VCaP (cell line): ENCODE measurements around the gene PACS1.

ENCODE experiments used
- H3K27ac ChIP-seq: fragments of 450-650 bp; 2 replicates; pipeline ENCODE4 v1.5.1; 2017
- TF ChIP-seq, protein P1 (sequence below): fragments of 450-650 bp; conservative IDR thresholded peaks from 2 replicates; pipeline ENCODE4 v1.5.1; 2017; ENCODE audit warnings: mild to moderate bottlenecking, moderate library complexity

Gene PACS1

DNA sequence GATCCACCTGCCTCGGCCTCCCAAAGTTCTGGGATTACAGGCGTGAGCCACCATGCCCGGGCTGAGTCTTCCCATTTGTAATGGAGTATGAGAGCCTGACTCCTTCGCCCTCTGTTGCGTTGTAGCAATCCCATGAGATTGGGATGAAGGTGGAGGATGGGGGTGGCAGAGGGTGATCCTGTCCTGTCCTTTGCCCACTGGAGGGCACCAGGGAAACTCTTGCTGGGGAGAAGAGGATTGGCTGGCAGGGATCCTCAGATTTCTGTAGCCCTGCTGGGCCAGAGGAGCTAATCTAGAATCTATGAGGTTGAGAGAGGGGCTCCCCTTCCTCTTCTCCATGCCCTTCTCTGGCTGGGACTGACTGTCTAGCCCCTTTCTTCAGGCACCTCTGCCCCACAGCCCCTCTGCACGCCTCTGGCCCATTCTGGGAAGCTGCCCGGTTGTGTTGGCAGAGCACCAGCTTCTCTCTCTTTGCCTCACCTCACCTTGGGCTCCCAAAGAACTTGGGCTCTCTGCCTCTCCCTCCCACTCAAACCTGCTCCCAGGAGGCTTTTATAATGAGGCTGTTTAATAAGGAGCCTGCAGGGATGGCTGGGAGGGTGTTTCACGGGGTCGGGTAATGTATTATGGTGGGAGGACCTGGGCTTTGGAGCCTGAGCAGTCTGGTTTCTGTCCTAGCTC lies 34.3 kb upstream of the PACS1 start:
- H3K27ac ChIP-seq, result peak overlapping the region; percentile 25
- TF ChIP-seq, protein P1, sequence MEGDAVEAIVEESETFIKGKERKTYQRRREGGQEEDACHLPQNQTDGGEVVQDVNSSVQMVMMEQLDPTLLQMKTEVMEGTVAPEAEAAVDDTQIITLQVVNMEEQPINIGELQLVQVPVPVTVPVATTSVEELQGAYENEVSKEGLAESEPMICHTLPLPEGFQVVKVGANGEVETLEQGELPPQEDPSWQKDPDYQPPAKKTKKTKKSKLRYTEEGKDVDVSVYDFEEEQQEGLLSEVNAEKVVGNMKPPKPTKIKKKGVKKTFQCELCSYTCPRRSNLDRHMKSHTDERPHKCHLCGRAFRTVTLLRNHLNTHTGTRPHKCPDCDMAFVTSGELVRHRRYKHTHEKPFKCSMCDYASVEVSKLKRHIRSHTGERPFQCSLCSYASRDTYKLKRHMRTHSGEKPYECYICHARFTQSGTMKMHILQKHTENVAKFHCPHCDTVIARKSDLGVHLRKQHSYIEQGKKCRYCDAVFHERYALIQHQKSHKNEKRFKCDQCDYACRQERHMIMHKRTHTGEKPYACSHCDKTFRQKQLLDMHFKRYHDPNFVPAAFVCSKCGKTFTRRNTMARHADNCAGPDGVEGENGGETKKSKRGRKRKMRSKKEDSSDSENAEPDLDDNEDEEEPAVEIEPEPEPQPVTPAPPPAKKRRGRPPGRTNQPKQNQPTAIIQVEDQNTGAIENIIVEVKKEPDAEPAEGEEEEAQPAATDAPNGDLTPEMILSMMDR, result peak; percentile 48

DNA sequence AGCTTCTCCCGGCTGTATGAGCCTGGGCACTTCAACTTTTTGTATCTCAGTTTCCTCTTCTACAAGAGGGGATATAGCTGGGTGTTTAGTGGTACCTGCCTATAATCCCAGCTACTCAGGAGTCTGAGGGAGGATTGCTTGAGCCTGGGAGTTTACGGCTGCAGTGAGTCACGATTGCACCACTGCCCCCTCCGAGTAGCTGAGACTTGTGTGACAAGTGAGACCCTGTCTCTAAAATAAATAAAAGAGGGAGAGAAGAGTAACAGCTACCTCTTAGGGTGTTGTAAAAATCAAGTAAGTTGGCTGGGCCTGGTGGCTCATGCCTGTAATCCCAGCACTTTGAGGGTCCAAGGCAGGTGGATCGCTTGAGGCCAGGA lies 33.8 kb upstream of the PACS1 start:
- H3K27ac ChIP-seq, result peak overlapping the region; percentile 25
- TF ChIP-seq, protein P1, result no peak

DNA sequence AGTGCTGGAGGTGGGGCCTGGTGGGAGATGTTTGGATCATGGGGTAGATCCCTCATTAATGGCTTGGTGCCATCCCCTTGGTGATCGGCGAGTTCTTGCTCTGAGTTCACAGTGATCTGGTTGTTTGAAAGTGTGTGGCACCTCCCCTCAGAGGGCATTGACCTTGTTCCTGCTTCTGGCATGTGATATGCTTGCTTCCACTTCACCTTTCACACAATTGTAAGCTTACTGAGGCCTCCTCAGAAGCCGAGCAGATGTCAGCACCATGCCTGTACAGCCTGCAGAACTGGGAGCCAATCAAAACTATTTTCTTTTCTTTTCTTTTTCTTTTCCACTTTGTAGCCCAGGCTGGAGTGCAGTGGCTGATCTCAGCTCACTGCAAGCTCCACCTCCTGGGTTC lies 32.7 kb upstream of the PACS1 start:
- TF ChIP-seq, protein P1, result no peak
- no peak overlapping the region for H3K27ac ChIP-seq

DNA sequence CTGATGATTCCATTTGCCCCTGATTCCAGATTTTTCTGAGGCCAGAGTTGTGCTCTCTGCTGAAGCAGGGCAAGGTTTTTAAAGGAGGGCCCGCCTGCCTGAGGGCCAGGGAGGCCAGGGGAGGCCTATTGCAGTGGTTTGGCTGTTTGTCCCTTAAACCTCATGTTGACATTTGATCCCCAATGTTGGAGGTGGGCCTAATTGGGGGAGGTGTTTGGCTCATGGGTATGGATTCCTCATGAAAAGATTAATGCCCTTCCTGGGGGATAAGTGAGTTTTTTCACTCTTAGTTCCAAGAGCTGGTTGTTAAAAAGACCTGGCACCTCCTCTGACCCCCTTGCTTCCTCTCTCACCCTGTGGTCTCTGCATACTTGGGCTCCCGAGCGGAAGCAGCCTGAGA lies 30.3 kb upstream of the PACS1 start:
- TF ChIP-seq, protein P1, result no peak
- no peak overlapping the region for H3K27ac ChIP-seq

DNA sequence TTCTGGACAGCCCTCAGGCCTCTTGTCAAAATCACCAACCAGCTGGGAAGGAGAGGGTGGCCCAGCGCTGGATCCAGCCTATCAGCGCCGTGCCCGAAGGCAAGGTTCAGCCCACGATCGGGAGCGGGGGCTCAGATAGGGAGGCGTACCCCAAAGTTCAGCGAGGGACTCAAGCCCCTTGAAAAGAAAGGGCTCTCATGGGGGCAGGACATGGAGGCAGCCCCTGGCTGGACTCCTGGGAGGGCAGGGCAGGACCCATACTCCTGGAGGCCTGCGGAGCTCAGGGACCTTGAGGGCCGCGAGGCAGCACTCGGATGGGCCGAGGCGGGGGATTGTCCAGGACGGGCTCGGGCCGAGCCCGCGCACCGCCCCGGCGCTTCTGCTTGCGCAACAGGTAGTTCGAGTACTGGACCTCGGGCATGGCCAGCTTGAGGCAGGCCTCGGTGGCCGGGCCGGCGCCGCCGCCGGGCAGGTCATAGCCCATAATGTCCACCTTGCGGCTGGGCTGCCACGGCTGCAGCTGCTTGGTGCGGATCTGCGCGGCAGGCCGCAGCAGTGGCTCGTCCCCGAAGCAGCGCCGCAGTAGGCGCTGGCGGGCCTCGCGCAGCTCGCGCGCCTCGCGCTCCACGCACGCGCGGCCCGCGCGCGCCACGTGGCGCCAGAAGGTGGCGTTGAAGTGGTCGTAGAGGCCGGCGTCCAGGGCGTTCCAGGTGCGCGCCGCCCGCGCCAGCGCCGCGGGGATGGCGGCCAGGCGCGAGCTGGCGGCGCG lies 27.7 kb upstream of the PACS1 start:
- TF ChIP-seq, protein P1, result no peak
- H3K27ac ChIP-seq, result no peak overlapping the region

DNA sequence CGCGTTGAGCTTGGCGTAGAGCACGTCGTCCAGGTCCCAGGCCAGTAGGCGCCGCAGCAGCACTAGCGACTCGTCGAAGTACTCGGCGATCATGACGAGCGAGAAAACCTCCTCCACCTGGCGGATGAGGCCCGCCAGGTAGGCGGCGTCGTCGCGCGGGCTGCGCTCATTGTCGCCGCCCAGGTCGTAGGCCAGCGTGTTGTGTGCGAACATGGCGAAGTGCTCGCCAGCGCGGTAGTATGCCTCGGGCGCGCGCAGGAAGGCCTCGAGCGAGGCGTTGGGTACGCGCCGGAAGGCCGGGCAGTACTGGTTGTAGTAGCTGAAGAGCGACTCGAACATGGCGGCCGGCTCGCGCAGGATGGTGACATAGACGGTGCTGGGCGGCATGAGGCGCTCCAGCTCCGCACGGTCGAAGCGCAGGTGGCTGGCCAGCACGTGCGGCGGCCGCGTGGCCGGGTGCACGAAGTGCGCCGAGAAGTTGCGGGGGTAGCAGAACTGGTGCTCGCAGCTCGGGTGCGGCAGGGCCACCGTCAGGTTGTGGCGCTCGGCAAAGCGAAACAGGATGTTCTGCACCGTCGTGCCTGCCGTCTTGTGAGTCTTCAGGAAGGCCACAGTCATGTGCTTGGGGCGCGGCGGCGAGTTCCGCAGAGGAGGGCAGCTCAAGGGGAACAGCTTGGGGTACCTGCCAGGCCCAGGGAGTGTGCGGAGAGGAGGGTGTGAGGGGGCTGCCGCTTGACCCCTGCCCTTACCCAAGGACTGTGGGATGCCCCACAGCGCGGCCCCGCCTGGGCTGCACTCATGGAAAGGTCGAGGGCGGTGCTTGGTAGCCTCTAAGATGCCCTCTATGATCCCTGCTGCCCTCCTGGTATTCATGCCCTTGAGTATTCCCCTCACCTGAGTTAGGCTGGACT lies 26.8 kb upstream of the PACS1 start:
- TF ChIP-seq, protein P1, result no peak
- no peak overlapping the region for H3K27ac ChIP-seq

DNA sequence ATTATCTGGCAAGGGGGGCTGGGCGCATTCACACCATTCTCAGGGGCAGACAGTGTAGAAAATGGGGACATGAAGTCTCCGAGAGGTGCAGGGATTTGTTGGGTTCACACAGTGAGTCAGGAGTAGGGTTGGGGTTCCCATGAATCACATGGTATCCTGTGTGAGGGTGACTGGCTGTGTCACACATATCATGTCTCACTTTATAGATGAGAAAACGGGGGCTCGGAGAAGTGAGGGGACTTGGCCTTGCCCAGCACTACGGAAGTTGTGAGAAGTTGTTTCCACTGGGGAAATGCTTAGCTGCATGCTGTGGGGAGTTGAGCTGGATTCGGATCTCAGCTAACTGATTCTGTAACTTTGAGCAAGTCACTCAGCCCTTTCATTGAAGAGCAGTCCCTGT lies 25.3 kb upstream of the PACS1 start:
- TF ChIP-seq, protein P1, result no peak
- H3K27ac ChIP-seq, result no peak overlapping the region
